Smooth muscle cell (in vitro differentiated cells): ENCODE measurements around the gene AKAP12. TPM values are rescaled to one million over a fixed set of nuclear protein-coding genes. Genes with fewer than 3 reads are reported as not detected.

Experiments used
- DNase-seq: peaks from one replicate; lab custom pipeline; 2025; ENCODE audit not compliant: unreplicated experiment; lab: John Stamatoyannopoulos, UW
- H2AFZ ChIP-seq: fragments of 200-600 bp; sonication (generic); 2 replicates; pipeline ENCODE4 v1.6.0; 2016; ENCODE audit warnings: antibody characterized with exemption, low read depth, mild to moderate bottlenecking
- H3F3A ChIP-seq: fragments of 200-600 bp; sonication (generic); 2 replicates; pipeline ENCODE4 v1.6.0; 2017; ENCODE audit warnings: antibody characterized with exemption, low read depth
- H3K27ac ChIP-seq: fragments of 200-600 bp; sonication (generic); 2 replicates; pipeline ENCODE4 v1.5.1; 2016; ENCODE audit warnings: low read depth, mild to moderate bottlenecking
- H3K27me3 ChIP-seq: fragments of 200-600 bp; sonication (generic); 2 replicates; pipeline ENCODE4 v1.6.1; 2016; ENCODE audit warnings: low read depth, mild to moderate bottlenecking
- H3K36me3 ChIP-seq: fragments of 200-600 bp; sonication (generic); 2 replicates; pipeline ENCODE4 v1.5.1; 2016; ENCODE audit warnings: low read depth
- H3K4me1 ChIP-seq: fragments of 200-600 bp; sonication (generic); 2 replicates; pipeline ENCODE4 v1.5.1; 2016; ENCODE audit warnings: low read depth
- H3K4me2 ChIP-seq: fragments of 200-600 bp; sonication (generic); 2 replicates; pipeline ENCODE4 v1.6.0; 2016; ENCODE audit warnings: mild to moderate bottlenecking
- H3K4me3 ChIP-seq: fragments of 200-600 bp; sonication (generic); 2 replicates; pipeline ENCODE4 v1.5.1; 2016; ENCODE audit warnings: mild to moderate bottlenecking
- H3K79me2 ChIP-seq: fragments of 200-600 bp; sonication (generic); 2 replicates; pipeline ENCODE4 v1.6.0; 2016; ENCODE audit warnings: low read depth, mild to moderate bottlenecking
- H3K9ac ChIP-seq: fragments of 200-600 bp; sonication (generic); 2 replicates; pipeline ENCODE4 v1.6.0; 2016; ENCODE audit warnings: low read depth
- H3K9me3 ChIP-seq: fragments of 200-600 bp; sonication (generic); replicated peaks from 2 replicates; pipeline ENCODE4 v1.5.1; 2016; ENCODE audit warnings: low read depth
- H4K20me1 ChIP-seq: fragments of 200-600 bp; sonication (generic); 2 replicates; pipeline ENCODE4 v1.6.0; 2016; ENCODE audit warnings: low read depth
- CTCF ChIP-seq: fragments of 200-600 bp; sonication (generic); IDR thresholded peaks from 2 replicates; pipeline ENCODE4 v1.5.1; 2017; ENCODE audit warnings: borderline replicate concordance, mild to moderate bottlenecking, antibody characterized with exemption; ENCODE audit not compliant: insufficient read depth, poor library complexity, severe bottlenecking
- WGBS: methylation state at CpG from one replicate; pipeline ENCODE4 v1.1.7; 2016; ENCODE audit warnings: low lambda C conversion rate; 5-methylcytosine and 5-hydroxymethylcytosine counted together
- polyA plus RNA-seq: library from polyadenylated mRNA; unstranded; fragments of >200 nt; fragmentation: Nextera tagmentation; extraction: Ambion mirVana; gene quantifications from 2 replicates; pipeline ENCODE4 v1.2.1, GENCODE V29; 2016
- total RNA-seq: library from RNA; depleted of rRNA; stranded (reverse); fragments of >200 nt; gene quantifications from 2 replicates; pipeline ENCODE4 v1.2.3, GENCODE V29; 2014

AKAP12 gene
- total and polyA plus RNA-seq, 2 experiments from 2014 or later: 10.7 to 13.3 TPM

- Histone ChIP-seq H3K4me3 (no peak overlapping the region), H3F3A (no peaks in the 10 kb centered on the region), H3K4me2 (no peak overlapping the region), H3K9ac (no peak overlapping the region), H2AFZ (no peak overlapping the region), H3K27me3 (no peaks in the 10 kb centered on the region), H3K36me3 (no peaks in the 10 kb centered on the region), H3K27ac (no peak overlapping the region), H3K9me3 (no peaks in the 10 kb centered on the region), H3K4me1 (no peaks in the 10 kb centered on the region), H3K79me2 (no peaks in the 10 kb centered on the region), H4K20me1 (no peaks in the 10 kb centered on the region)
- TF ChIP-seq CTCF: no peak
- no peak for DNase-seq
- WGBS: 94% methylated on average over 1 of the region's 1 CpG
Measured at GRCh38 chr6:151197556-151197955, 42.2 kb upstream of the AKAP12 start.

DNA sequence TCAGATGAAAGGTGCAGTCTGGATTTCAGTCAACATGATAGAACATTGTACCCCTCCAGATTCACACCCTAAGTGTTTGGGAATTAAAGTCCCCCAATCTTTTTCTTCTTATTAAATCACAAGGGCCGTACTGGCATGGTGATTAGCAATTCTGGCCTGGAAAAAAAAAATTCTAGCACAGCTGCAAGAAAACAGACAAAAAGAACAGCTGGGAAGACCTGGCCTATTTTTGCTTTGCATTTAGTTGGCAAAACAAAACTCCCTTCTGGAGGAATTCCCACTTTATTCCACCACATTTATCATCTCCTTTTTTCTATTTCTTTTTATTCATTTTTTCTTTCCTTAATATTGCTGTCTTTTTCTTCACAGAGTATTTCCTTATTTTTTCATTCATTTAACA lies 39.8 kb upstream of the AKAP12 start:
- Histone ChIP-seq H3F3A (no peaks in the 10 kb centered on the region), H3K9me3 (no peaks in the 10 kb centered on the region), H2AFZ (no peak overlapping the region), H3K4me1 (no peaks in the 10 kb centered on the region), H3K79me2 (no peaks in the 10 kb centered on the region), H4K20me1 (no peaks in the 10 kb centered on the region), H3K4me2 (no peak overlapping the region), H3K27ac (no peak overlapping the region), H3K4me3 (no peak overlapping the region), H3K27me3 (no peaks in the 10 kb centered on the region), H3K36me3 (no peaks in the 10 kb centered on the region), H3K9ac (no peak overlapping the region)
- no peak for DNase-seq
- WGBS: 100% methylated on average over 1 of the region's 1 CpG
- TF ChIP-seq CTCF: no peak

DNA sequence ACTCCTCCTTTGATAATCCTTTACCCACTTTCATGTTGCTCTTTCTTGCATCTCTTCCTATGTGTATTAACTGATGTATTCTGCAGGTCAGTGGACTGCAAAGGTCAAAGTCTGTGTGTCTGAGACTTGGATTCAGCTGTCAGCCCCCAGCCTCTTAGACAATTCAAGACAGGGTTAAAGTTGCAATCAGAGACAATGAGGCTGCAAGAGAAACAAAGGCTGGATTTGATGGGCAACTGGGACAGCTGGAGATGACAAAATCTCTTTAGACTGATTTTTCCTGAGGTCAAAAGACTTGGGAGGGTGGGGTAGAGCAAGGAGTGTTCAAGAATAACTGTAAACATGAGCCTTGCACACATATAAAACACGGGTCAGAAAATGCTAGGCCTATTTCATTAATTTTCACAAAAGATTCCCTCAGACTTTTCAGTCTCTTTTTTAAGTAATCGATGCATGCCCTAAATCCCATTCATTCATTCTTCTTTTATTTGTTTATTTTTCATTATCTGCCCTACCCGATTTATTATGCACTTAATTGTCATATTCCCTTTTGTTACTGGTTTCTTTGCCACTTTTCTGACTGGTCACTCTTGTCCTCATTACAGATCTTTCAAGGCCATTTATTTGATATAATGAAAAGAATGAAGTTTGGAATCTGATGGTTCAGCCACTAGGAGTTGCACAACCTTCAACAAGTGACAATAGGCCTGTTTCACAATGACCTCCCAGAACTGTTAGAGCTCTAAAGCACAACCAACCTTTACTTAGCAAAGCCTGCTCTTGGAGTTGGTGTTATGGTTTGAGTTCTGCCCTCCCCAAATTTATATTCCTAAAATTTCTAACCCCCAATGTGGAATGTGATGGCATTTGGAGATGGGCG lies 33.8 kb upstream of the AKAP12 start:
- WGBS: 95% methylated on average over 4 of the region's 4 CpGs
- no peaks in the 10 kb centered on the region for H3K27me3 ChIP-seq
- H3K27ac ChIP-seq: no peak overlapping the region
- H3K4me3 ChIP-seq: no peak overlapping the region
- H3K36me3 ChIP-seq: no peaks in the 10 kb centered on the region
- no peak overlapping the region for H3K4me2 ChIP-seq
- H3K4me1 ChIP-seq: no peaks in the 10 kb centered on the region
- no peak for DNase-seq
- no peak overlapping the region for H2AFZ ChIP-seq
- H3K79me2 ChIP-seq: no peaks in the 10 kb centered on the region
- no peaks in the 10 kb centered on the region for H3F3A ChIP-seq
- H4K20me1 ChIP-seq: no peaks in the 10 kb centered on the region
- TF ChIP-seq CTCF: no peak
- H3K9me3 ChIP-seq: no peaks in the 10 kb centered on the region
- H3K9ac ChIP-seq: no peak overlapping the region

DNA sequence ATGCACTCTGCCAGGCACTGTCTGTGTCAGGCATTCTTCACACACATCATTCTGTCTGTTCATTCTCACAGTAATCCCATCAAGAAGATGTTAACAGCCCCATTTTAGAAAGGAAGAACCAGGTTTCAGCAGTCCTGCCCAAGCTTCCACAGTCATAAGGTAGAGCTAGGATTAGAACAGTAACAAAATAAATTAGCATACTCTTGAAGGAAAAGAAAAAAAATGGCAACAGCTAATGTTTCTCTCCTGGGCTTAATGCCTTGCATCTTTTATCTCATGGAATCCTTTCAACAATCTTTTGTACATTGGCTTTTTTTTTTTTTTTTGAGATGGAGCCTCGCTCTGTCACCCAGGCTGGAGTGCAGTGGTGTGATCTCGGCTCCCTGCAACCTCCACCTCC lies 32.1 kb upstream of the AKAP12 start:
- DNase-seq: no peak
- H3K27ac ChIP-seq: no peak overlapping the region
- no peaks in the 10 kb centered on the region for H3K79me2 ChIP-seq
- no peaks in the 10 kb centered on the region for H3F3A ChIP-seq
- H3K9me3 ChIP-seq: peaks cover 3% of the 10 kb centered on the region
- H4K20me1 ChIP-seq: no peaks in the 10 kb centered on the region
- H3K27me3 ChIP-seq: no peaks in the 10 kb centered on the region
- no peak overlapping the region for H2AFZ ChIP-seq
- no peak overlapping the region for H3K4me2 ChIP-seq
- no peaks in the 10 kb centered on the region for H3K4me1 ChIP-seq
- H3K36me3 ChIP-seq: no peaks in the 10 kb centered on the region
- TF ChIP-seq CTCF: no peak
- WGBS: 88% methylated on average over 2 of the region's 2 CpGs
- H3K4me3 ChIP-seq: no peak overlapping the region
- no peak overlapping the region for H3K9ac ChIP-seq
